HG02623 (cell line): ENCODE results near the gene POLDIP2.
A peak's percentile ranks its signal among the peaks of the same experiment; 100 is the strongest.

Source experiments
- ATAC-seq: cut with Tn5 transposase; IDR thresholded peaks from one replicate; pipeline ENCODE4 v1.9.1; 2021; ENCODE audit warnings: moderate library complexity; ENCODE audit not compliant: unreplicated experiment

The POLDIP2 gene

DNA sequence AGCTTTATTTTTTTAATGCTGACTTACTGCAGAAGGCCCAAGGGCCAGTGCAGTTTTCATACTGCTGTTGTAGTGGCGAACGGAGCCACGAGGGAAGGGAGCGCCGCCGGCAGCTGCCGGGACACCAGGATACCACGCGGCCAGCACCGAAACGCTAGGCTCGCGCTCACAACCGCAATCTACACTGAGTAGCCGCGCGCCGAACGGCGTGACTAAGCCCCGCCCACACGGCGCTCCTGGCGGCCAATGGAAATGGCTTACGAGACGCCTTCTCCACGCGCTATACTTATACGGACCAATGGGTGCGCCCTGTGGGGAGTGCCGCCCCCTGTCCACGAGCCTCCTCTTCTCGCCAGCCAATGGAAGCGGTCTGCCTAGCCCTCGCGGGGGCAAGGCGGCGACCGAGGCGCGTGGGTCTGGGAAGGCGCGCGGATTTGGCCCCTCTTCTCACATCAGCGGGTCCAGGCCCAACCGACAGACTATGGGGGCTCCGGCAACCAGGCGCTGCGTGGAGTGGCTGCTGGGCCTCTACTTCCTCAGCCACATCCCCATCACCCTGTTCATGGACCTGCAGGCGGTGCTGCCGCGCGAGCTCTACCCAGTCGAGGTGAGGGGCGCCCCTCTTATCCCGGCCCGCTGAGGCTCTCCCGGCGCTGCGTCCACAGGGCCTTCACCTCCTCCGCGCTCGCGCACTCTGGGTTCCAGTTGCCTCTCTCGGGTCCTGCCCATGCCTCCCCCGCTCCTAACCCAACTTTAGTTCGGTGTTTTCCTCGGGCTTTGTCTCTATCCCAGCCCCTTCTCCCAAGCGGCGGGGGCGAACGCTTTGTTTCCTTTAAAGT is 38.3 kb downstream of the POLDIP2 start, which contains the start of gene TMEM97:
Gene TMEM97, plus strand, starts transcription at position 442 of the 839 bp plus-strand sequence. Its CDS starts 40 bp downstream, at position 482.
- ATAC-seq = peak; percentile 95

GRCh38 chr17:28317966-28318758 is 39.2 kb downstream of the POLDIP2 start:
- no peak for ATAC-seq

DNA sequence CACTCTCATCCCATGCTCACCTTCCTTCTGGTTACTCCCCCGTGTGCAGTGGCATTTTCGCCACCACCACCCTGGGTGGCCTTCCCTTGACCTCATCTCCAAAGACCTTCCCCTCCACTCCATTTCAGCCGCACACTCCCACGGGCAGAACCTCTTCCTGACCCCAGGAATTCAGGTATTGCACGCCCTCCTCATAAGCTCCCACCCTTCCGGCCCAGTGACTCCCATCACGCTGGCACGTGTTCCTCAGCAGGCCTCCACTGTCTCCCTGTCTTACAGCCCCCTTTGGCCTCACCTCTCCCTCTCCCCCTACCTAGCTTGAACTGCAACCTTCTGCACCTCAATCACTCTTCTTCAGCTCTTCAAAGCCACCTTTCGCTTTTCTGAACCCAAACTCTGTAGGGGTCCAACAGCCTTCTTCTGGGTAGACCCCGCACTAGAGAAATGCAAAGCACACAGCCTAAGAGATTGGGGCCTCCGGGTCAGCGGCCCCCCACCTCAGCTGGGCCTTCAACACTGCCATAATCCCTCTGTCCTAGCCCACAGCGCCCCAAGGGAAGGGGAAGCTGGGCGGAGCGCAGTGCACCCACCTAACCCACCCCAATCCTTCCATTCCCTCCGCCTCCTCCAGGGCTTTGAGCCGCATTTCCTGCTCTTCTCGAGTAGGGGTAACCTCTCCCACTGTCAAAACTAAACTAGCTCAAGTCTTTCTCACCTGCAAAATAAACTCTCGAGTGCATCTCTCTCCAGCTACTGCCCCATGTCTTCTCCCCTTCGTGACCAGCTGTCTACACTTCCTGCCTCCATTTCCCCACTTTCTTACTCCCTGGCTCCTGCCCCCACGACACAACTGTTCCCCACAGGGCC is 40.0 kb downstream of the POLDIP2 start:
- ATAC-seq = no peak

- no peak for ATAC-seq
Measured at GRCh38 chr17:28315846-28316705, 41.3 kb downstream of the POLDIP2 start.

DNA sequence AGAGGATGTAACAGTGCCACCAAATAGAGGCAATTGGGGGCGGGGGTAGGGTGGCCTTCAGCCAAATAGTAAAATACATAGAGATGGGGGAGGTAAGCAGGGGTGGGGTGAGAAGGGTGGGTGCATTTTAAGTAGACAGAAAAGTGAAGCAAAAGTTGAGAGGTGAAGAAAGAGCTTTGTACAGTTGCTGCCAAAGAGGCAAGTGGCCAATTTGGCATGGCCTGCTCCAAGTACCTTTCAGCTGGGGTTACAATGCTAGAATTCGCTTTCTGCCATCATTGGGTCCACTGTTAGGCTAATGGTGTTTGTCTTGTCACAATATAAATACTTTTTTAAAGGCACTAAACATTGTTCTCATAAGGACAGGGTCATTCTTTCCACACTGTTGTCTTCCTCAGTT is 43.5 kb downstream of the POLDIP2 start:
- ATAC-seq = no peak

GRCh38 chr17:28306954-28307401 is 50.3 kb downstream of the POLDIP2 start:
- ATAC-seq = no peak

DNA sequence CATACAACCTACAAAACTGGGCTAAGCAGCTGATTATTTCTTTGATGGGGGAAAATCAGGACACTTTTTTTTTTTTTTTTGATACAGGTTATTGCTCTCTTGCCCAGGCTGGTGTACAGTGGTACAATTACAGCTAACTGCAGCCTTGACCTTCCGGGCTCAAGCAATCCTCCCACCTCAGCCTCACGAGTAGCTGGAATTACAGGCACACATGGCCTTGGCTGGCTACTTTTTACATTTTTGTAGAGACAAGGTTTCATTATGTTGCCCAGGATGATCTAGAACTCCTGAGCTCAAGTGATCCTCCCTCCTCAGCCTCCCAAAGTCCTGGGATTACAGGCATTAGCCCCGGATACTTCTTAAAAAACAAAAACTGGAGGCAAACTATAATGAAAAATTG is 58.9 kb downstream of the POLDIP2 start:
- ATAC-seq = no peak
